Panc1 (cell line): ENCODE data around the gene CRELD1.

ENCODE experiments used
- CTCF ChIP-seq: fragments of 450-650 bp; IDR thresholded peaks from 2 replicates; pipeline ENCODE4 v1.5.1; 2017; ENCODE audit warnings: mild to moderate bottlenecking
- REST ChIP-seq, 2 experiments: IDR thresholded peaks; 2 replicates each; pipeline ENCODE4 v1.6.1; 2011 to 2012; ENCODE audit warnings: low read depth in 2 of 2, control low read depth in 1 of 2, low read length in 1 of 2, mild to moderate bottlenecking in 1 of 2, moderate library complexity in 1 of 2; ENCODE audit not compliant: insufficient read depth in 1 of 2
- TCF7L2 ChIP-seq: IDR thresholded peaks from 2 replicates; pipeline ENCODE4 v1.6.1; 2011; ENCODE audit warnings: mild to moderate bottlenecking, low read depth, low read length, inconsistent platforms

GRCh38 chr3:9928158-9928557 lies 5.5 kb upstream of the CRELD1 start:
- no peak for TF ChIP-seq REST (IDR thresholded peaks at IDR 0.05; ENCODE audit: insufficient read depth in 1 of 2, low read depth in 2 of 2, low read length in 1 of 2)
- no peak for TF ChIP-seq CTCF
- TF ChIP-seq TCF7L2 = no peak
